Choroid plexus epithelial cell (primary cell): ENCODE measurements around the gene RSPH6A.

ENCODE experiments used
- DNase-seq: peaks from one replicate; pipeline ENCODE4 v3.0.0-alpha.2; 2010; ENCODE audit warnings: low read depth
- H3K4me3 ChIP-seq: 2 replicates; pipeline ENCODE4 v1.5.1; 2011; ENCODE audit warnings: low read depth, mild to moderate bottlenecking, control low read depth, low read length, moderate library complexity
- CTCF ChIP-seq: conservative IDR thresholded peaks from 2 replicates; pipeline ENCODE4 v1.5.1; 2011; ENCODE audit warnings: low read depth, mild to moderate bottlenecking, control low read depth, inconsistent platforms, low read length, moderate library complexity

The RSPH6A gene

GRCh38 chr19:45746866-45747265, 68.2 kb downstream of the RSPH6A start:
- no peak overlapping the region for H3K4me3 ChIP-seq
- no peak for TF ChIP-seq CTCF
- DNase-seq: no peak
